GM21737 (cell line): ENCODE measurements around the gene CPM.

ENCODE experiments used
- ATAC-seq: cut with Tn5 transposase; IDR thresholded peaks from one replicate; pipeline ENCODE4 v1.9.1; 2021; ENCODE audit warnings: mild to moderate bottlenecking, moderate library complexity; ENCODE audit not compliant: unreplicated experiment

The CPM gene

DNA sequence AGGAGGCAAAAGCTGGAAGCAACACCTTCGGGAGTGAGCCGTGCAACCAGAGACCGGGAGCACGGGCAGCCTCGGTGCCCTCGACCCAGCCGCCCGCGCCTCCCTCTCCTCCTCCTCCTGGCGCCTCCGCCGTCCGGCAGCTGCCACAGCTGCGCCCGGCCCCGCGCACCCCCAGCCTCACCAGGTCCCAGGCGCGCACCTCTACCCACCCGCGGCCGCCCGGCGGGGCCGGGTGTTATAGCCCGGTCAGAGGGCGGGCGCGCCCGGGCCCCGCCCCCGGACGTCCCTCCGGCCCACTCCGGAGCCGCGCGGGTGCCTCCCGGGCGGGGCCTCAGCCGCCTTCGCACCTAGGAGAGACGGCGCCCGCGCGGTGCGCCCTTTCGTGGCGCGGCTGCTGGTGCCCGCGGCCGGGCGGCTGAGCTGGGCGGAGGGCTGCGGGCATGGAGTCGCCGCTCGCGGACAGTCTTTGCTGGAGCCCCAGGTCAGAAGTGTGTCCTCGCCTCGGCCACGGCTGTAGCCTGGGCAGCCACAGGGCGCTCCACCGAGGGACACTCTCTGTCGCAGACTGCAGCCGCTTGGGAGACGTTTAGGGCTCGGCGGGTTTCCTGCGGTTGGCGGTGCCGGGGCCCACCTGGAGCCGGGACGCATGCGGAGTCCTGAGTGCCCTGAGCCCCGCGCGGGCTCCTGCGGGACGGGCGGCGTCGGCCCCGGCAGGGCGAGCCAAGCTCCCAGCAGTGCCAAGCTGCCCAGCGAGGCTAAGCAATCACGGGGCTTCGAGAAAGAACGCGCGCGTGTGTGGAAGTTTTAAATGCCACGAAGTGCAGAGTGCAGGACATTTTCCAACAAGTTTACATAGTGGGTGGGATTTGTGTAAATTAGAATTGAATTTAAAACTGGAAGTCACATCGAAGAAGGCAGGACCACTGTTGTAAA, at the start of gene CPM:
TSS of gene CPM (minus strand) at position 211 of the 933 bp plus-strand sequence. CDS start 334 bp downstream, outside the sequence.
- peak; percentile 94 for ATAC-seq

GRCh38 chr12:68981516-68981915, 48.5 kb upstream of the CPM start:
- no peak for ATAC-seq

DNA sequence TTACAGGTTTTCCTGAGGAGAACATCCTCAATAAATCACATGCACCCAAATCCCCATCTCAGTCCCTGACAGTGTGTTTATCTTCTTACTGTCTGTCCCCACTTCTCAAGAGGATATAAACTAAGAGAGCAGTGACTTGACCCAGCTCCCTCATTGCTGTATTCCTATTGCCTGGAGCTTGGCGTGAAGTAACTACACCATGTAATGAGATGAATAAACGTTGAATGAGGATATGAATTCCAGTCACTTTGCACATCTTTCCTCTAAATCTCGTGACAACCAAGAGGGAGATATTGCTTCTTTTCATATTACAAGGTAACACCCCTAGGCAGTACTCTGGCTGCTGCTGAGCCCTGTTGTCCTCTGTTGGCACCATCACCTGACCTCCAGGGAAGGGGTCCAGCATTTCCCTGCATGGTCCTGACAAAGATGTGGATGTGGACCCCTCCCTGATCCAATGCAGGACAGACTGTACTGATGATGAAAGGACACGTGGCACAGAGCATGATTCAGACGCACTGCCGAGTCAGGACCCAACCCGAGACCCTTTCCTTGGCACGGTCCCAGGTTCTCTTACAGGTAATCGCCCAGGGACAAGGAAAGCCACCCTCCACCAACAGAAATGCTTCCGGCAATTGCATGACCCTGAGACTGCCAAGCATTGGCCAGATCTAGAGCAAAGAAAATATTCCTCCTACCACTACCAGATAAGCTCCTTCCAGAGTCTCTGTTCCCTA, 47.7 kb upstream of the CPM start:
- no peak for ATAC-seq

GRCh38 chr12:68978678-68979077, 45.7 kb upstream of the CPM start:
- no peak for ATAC-seq

DNA sequence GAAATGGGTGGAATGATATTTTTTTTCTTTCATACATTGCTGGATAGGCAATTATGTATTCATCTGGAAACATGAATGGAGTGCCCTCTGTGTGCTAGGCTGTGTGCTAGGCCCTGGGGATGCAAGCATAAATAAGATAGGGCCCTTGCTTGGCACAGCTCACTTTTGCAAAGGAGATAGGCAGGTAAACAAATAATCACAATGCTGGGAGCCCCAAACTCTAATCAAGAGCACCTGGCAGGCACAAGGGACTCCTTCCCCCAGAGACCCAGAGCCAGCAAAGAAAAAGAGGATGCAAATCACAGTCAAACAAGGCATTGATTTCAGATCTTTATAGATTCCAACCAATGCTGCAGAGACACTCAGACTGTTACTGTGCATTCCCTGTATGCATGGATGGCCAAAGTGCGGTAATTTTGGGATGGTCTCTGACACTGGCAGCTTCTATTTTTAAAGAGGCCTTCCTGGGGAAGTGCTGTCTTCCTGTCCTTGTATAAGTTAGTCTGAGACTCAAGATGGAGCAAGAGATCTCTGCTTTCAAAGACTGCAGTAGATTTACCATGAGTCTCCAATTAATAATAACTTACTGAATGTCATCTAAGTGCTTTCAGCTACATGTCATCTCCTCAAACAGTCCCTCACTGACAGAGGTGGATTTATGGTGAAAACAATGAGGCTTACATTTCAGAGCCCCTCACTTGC, 45.1 kb upstream of the CPM start:
- no peak for ATAC-seq

DNA sequence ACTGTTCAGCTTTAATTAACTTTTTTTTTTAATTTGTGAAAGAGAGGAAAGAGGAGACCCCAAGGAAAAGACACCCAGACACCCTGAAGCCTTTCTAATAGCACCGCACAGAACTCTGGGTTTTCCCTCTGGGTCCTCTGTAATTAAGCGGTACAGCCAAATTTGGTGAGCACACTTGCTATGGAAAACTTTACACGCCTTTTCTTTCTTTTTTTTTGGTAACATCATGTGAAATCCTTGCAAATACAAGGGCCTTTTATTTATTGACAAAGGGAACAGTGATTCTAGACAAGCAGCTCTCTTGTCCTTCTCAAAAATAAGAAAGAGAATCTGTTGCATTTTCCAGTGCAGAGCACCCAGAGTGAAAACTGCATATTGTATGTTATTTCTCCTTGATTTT, 44.4 kb upstream of the CPM start:
- ATAC-seq: no peak

GRCh38 chr12:68976395-68976841, 43.4 kb upstream of the CPM start:
- no peak for ATAC-seq

DNA sequence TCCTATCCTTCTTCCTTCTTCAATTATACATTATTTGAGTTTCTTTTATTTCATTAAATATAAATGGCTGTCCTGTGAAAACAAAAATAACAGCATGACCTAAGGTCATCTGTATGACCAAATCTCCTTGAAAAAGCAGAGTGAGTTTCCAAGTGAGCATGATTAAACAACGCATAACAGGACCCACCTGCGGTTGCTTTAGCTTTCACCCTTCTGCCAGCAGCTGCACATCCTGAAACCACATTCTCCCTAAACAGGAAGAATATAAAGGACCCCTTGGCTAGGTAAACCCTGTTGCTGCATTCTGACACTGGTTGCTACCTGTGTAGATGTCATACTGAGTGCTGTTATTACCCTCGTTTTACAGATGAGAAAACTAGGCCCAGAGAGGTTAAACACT, 42.8 kb upstream of the CPM start:
- no peak for ATAC-seq

DNA sequence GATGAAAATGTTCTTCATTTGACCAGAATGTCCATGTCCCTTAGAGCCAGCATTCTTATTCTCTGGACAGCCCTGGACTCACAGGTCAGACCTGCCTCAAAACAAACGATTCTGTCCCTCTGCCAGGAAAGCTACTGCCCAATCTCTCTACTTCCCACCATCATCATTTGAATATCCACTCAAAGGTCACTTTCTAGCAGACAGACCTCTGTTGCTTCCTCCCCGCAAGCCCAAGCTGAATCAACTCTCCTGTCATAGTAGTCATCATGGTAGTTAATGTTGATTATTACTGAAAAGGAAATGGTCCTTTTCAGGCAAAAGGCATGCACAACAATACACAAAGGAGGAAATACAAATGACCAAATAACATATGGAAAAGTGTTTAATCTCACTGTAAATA, 39.6 kb upstream of the CPM start:
- ATAC-seq: no peak

DNA sequence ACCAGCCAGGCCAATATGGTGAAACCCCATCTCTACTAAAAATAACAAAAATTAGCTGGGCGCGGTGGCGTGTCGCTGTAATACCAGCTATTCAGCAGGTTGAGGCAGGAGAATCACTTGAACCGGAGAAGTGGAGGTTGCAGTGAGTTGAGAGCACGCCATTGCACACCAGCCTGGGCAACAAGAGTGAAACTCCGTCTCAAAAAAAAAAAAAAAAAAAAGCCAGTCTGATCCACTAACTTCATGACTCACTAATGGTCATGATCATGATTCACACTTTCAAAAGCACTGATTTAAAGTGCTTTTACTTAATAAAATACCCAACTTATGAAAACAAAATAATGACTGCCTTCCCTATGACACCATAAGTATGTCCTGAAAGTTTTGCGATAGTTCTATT, 38.4 kb upstream of the CPM start:
- ATAC-seq: no peak

DNA sequence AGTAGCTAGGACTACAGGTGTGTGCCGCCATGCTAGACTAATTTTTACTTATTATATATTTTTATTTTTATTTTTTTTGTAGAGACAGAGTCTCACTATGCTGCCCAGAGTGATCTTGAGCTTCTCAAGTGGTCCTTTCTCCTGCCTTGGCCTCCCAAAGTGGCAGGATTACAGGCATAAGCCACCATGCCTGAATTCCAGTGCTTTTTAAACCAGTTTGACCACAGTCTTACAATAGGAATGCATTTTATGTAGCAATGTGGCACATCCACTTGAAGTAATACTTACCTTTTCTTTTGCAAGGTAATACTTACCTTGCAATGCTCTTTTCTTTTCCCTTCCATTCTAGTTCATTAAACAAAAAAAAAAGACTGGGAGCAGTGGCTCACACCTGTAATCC, 38.0 kb upstream of the CPM start:
- ATAC-seq: no peak

DNA sequence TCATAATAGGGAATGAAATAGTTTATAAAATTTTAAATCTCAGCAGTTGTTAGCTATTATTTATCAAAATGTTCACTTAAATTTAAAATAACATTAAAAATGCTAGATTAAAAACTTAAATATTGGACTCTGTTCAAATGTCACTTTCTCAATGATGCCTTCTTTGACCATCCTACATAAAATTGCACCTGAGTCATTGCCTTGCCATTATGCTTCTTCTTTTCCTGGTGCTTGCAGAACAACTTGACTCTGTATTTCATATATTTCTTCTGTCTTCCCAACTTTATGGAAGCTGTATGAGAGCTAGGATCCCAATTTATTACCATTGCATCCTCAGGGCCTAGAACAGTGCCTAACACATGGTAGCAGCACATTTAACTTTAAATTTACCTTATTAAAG, 37.3 kb upstream of the CPM start:
- ATAC-seq: no peak

- ATAC-seq: no peak
Measured at GRCh38 chr12:68967046-68967445, 34.1 kb upstream of the CPM start.

DNA sequence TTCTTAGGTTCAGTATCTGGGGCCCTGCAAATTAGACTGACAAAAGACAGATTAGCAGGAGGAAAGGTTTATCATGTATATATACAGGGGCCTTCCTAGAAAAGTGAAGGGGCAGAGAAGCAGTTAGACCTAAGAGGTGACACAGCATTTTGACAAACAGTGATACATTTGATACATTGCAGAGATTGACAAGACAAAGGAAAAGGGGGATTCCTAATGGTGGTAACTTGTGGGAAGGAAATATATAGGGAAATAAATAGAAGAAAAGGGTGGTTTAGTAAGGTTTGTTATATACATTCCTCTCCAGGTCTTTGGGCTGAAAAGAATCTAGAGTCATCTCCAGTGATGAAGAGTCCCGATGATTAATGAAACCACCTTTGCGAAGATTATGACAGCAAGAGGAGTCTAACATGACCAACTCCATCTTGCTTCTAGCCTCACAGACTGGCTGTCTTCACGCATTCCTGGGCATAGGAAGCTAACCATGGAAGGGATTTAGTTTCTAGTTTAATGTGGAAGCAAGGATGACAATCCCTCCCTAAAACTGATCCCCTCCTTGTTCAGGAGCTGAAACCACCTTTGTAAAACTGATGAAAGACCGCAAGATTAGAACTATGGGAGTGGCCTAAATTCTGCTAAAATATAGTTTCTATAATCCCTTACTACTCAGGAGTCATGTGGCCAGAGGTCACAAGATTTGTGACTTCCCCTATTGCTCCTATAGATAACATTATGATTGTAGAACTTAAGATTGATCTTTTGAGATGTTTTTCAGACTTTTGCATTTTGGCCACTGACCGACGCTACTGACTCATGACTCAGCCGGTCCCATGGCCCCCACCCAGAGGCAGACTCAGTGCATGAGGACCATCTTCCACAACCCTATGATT, 31.1 kb upstream of the CPM start:
- ATAC-seq: no peak

DNA sequence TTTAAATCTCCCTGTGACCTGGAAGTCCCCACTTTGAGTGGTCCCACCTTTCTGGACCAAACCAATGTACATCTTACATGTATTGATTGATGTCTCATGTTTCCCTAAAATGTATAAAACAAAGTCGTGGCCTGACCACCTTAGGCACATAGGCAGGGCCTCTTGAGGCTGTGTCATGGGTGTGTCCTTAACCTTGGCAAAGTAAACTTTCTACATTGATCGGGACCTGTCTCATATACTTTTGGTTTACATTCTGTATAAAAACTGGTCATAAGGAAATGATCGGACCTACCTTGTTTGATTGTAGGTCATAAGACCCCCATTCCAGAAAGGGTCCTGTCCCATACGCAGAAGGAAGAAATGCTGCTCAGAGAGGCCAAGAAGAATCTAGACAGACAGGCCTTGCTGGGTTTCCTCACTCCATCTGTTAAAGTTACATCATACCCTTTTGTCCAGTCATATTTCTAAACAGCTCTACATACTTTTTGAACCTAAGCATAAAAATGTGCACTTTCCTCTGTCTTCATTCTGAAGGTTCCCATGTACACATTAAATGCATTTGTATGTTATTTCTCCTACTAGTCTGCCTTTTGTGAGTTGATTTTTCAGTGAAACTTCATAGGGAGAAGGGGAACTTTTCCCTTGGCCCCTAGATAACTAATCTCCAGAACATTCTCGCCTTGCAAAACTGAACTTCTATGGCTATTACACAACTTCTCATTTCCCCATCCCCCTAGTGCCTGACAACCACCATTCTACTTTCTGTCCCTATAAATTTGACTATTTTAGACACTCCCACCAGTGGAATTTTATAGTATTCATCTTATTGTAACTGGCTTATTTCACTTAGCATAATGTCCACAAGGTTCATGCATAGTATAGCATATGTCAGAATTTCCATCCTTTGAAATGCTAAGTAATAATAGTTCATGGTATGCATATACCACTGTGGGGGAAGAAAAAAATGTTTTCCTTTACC, 30.2 kb upstream of the CPM start:
- ATAC-seq: no peak

DNA sequence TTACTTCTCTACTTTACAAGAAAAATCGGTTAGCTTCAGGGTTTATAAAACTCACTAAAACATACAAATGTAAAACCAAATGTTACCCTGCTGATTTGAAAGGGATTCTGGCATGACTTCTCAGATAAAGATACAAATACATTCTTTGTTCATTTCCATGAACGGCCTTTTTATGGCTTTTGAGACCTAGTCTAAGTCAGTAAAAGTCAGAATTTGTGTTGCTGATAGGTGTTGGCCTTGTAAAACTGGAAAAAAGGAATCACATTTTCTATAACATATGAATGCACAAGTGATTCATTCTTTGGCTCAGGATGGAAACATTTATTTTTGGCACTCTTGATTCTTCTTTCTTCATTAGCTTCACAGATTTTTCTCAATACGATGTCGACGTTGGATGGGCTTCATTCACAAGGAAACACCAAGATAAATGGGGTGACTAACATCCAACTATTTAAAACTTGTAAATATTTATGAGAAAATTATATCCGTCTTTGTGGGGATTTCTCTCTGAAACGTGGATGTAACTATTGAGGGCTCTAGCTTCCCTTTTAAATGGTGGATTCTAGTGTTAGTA, 27.0 kb upstream of the CPM start:
- ATAC-seq: no peak

DNA sequence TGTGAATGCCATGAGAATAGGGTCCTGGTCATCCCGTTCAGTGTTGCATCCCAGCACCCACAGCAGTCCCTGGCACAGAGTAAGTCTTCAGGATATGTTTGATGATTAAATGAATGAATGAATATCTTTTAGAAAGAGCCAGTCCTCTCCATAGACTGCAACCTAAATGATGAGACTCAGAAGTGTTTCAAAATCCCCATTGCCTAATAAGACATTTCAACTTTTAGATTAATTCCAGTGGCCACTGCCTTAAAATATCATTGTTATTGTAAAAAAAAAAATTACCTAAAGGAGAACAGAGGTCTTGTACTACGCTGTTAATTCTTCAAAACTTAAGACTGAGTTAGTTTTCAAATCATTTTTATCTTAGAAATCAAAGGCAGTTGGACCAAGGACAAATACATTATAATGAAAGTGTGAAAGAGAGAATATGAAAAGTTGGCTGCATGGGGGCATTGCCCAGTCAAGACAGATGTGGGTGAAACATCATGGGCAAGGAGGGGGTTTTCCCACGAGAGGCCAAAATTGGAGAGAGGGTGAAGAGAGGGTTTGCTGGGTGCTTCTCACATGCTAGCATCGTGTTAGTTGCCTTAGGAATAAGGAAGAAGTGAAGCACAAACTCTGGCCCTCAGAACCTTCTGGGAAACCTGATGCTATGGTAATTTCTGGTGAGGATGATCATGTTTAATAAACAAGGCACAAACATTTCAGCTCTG, 26.3 kb upstream of the CPM start:
- ATAC-seq: no peak

- ATAC-seq: peak; percentile 95
Measured at GRCh38 chr12:68958322-68958721, 25.4 kb upstream of the CPM start.
